Neuron (in vitro differentiated cells): Measurements from ENCODE around the gene TEAD1.

ENCODE experiments used
- H2AFZ ChIP-seq: one replicate; pipeline ENCODE4 v1.6.1; 2013; ENCODE audit warnings: low read depth, mild to moderate bottlenecking, inconsistent platforms, low read length, moderate library complexity
- H3K27me3 ChIP-seq: one replicate; pipeline ENCODE4 v1.6.1; 2013; ENCODE audit warnings: low read length; ENCODE audit not compliant: insufficient read depth
- H3K36me3 ChIP-seq: one replicate; pipeline ENCODE4 v1.6.1; 2013; ENCODE audit warnings: low read length; ENCODE audit not compliant: insufficient read depth
- H3K4me1 ChIP-seq: one replicate; pipeline ENCODE4 v1.6.1; 2013; ENCODE audit warnings: low read length; ENCODE audit not compliant: insufficient read depth
- H3K4me3 ChIP-seq: 2 replicates; pipeline ENCODE4 v1.5.1; 2013; ENCODE audit warnings: mild to moderate bottlenecking, low read length, moderate library complexity
- H3K9me3 ChIP-seq: one replicate; pipeline ENCODE4 v1.6.1; 2013; ENCODE audit warnings: low read length

Gene TEAD1

GRCh38 chr11:12973528-12974181, 299.4 kb downstream of the TEAD1 start:
- Histone ChIP-seq H3K36me3 (no peaks in the 10 kb centered on the region), H3K4me1 (no peaks in the 10 kb centered on the region), H3K9me3 (no peaks in the 10 kb centered on the region), H2AFZ (no peak overlapping the region), H3K4me3 (no peak overlapping the region), H3K27me3 (no peaks in the 10 kb centered on the region)

- Histone ChIP-seq H3K27me3 (no peaks in the 10 kb centered on the region), H3K36me3 (no peaks in the 10 kb centered on the region), H3K9me3 (no peaks in the 10 kb centered on the region), H2AFZ (no peak overlapping the region), H3K4me3 (no peak overlapping the region), H3K4me1 (no peaks in the 10 kb centered on the region)
These were observed 301.0 kb downstream of the TEAD1 start for GRCh38 chr11:12975195-12975594.

- Histone ChIP-seq H2AFZ (no peak overlapping the region), H3K4me3 (no peak overlapping the region), H3K9me3 (no peaks in the 10 kb centered on the region), H3K36me3 (no peaks in the 10 kb centered on the region), H3K27me3 (no peaks in the 10 kb centered on the region), H3K4me1 (peaks cover 15% of the 10 kb centered on the region)
These were observed 305.9 kb downstream of the TEAD1 start for GRCh38 chr11:12979928-12980689.

- H2AFZ ChIP-seq = no peak overlapping the region
- no peaks in the 10 kb centered on the region for H3K9me3 ChIP-seq
- H3K36me3 ChIP-seq = no peaks in the 10 kb centered on the region
- no peak overlapping the region for H3K4me3 ChIP-seq
- H3K27me3 ChIP-seq = no peaks in the 10 kb centered on the region
- peaks cover 15% of the 10 kb centered on the region for H3K4me1 ChIP-seq
These were observed 307.7 kb downstream of the TEAD1 start for GRCh38 chr11:12981676-12982522.

- no peaks in the 10 kb centered on the region for H3K27me3 ChIP-seq
- H3K4me1 ChIP-seq = peaks cover 15% of the 10 kb centered on the region
- H3K4me3 ChIP-seq = no peak overlapping the region
- H3K9me3 ChIP-seq = no peaks in the 10 kb centered on the region
- H3K36me3 ChIP-seq = no peaks in the 10 kb centered on the region
- no peak overlapping the region for H2AFZ ChIP-seq
These were observed 309.1 kb downstream of the TEAD1 start for GRCh38 chr11:12983336-12983735.

- Histone ChIP-seq H3K4me3 (no peak overlapping the region), H3K27me3 (no peaks in the 10 kb centered on the region), H3K9me3 (peaks cover 2% of the 10 kb centered on the region), H2AFZ (no peak overlapping the region), H3K4me1 (peaks cover 15% of the 10 kb centered on the region), H3K36me3 (no peaks in the 10 kb centered on the region)
These were observed 312.1 kb downstream of the TEAD1 start for GRCh38 chr11:12986194-12986898.

GRCh38 chr11:12989428-12990161, 315.4 kb downstream of the TEAD1 start:
- Histone ChIP-seq H3K27me3 (no peaks in the 10 kb centered on the region), H3K4me1 (no peaks in the 10 kb centered on the region), H3K9me3 (peaks cover 2% of the 10 kb centered on the region), H3K4me3 (no peak overlapping the region), H3K36me3 (no peaks in the 10 kb centered on the region), H2AFZ (no peak overlapping the region)

GRCh38 chr11:12990162-12990480, 315.9 kb downstream of the TEAD1 start:
- Histone ChIP-seq H3K9me3 (peaks cover 2% of the 10 kb centered on the region), H3K27me3 (no peaks in the 10 kb centered on the region)

GRCh38 chr11:12991426-12991825, 317.2 kb downstream of the TEAD1 start:
- Histone ChIP-seq H3K4me3 (no peak overlapping the region), H3K9me3 (peaks cover 2% of the 10 kb centered on the region), H2AFZ (no peak overlapping the region), H3K27me3 (no peaks in the 10 kb centered on the region), H3K4me1 (no peaks in the 10 kb centered on the region), H3K36me3 (no peaks in the 10 kb centered on the region)

More at GRCh38 chr11:12990162-12990480, 315.9 kb downstream of the TEAD1 start:
- no peaks in the 10 kb centered on the region for H3K4me1 ChIP-seq
- no peak overlapping the region for H3K4me3 ChIP-seq
- no peak overlapping the region for H2AFZ ChIP-seq
- H3K36me3 ChIP-seq = no peaks in the 10 kb centered on the region

GRCh38 chr11:12993626-12994025, 319.4 kb downstream of the TEAD1 start:
- Histone ChIP-seq H3K27me3 (no peaks in the 10 kb centered on the region), H3K4me3 (no peak overlapping the region), H3K4me1 (no peaks in the 10 kb centered on the region), H2AFZ (no peak overlapping the region), H3K36me3 (no peaks in the 10 kb centered on the region), H3K9me3 (peaks cover 2% of the 10 kb centered on the region)
